IMR-90 (cell line): ENCODE results near the gene SLC25A41.

Experiments
- CEBPB ChIP-seq: IDR thresholded peaks from 2 replicates; pipeline ENCODE4 v1.6.1; 2012; ENCODE audit warnings: low read depth, low read length, improper control_type of control experiment
- CTCF ChIP-seq: conservative IDR thresholded peaks from 2 replicates; pipeline ENCODE4 v1.5.1; 2012; ENCODE audit warnings: mild to moderate bottlenecking, low read depth, low read length, improper control_type of control experiment
- MXI1 ChIP-seq: IDR thresholded peaks from 2 replicates; pipeline ENCODE4 v1.6.1; 2012; ENCODE audit warnings: low read depth, mild to moderate bottlenecking, low read length, moderate library complexity, borderline replicate concordance
- POLR2A ChIP-seq: IDR thresholded peaks from 2 replicates; pipeline ENCODE4 v1.6.1; 2012; ENCODE audit warnings: mild to moderate bottlenecking, low read depth, low read length
- SMC3 ChIP-seq: fragments of 150-350 bp; IDR thresholded peaks from 2 replicates; pipeline ENCODE4 v1.6.1; 2016; ENCODE audit warnings: low read depth, mild to moderate bottlenecking, antibody characterized with exemption, low read length, moderate library complexity
- TF ChIP-seq, protein P1 (sequence below): fragments of 150-350 bp; IDR thresholded peaks from 2 replicates; pipeline ENCODE4 v1.6.1; 2016; ENCODE audit warnings: low read depth, mild to moderate bottlenecking, low read length, moderate library complexity, borderline replicate concordance

- TF ChIP-seq CEBPB, result no peak
- no peak for TF ChIP-seq CTCF
- TF ChIP-seq POLR2A, result no peak
- TF ChIP-seq, protein P1, sequence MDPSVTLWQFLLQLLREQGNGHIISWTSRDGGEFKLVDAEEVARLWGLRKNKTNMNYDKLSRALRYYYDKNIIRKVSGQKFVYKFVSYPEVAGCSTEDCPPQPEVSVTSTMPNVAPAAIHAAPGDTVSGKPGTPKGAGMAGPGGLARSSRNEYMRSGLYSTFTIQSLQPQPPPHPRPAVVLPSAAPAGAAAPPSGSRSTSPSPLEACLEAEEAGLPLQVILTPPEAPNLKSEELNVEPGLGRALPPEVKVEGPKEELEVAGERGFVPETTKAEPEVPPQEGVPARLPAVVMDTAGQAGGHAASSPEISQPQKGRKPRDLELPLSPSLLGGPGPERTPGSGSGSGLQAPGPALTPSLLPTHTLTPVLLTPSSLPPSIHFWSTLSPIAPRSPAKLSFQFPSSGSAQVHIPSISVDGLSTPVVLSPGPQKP, result no peak
- TF ChIP-seq SMC3, result no peak
- TF ChIP-seq MXI1, result no peak
Measured at GRCh38 chr19:6431891-6432290, 1.7 kb downstream of the SLC25A41 start.
